Liver (tissue), 10 donors: Measurements from ENCODE around the gene HNRNPDL. TPM values are rescaled to one million over a fixed set of nuclear protein-coding genes. Genes with fewer than 3 reads are reported as not detected.

Experiments used
- DNase-seq: peaks from one replicate; pipeline ENCODE4 v3.0.0-alpha.2; 2017; ENCODE audit warnings: low spot score
- H3K27ac ChIP-seq, 2 donors: one replicate each; pipeline ENCODE4 v1.7.0; 2013; ENCODE audit warnings: inconsistent platforms in 2 of 2, low read length in 2 of 2, control low read depth in 1 of 2, low read depth in 1 of 2, mild to moderate bottlenecking in 1 of 2
- H3K27me3 ChIP-seq, 4 donors: one replicate each; pipeline versions ENCODE4 v1.6.1 to v1.7.0; 2013; ENCODE audit warnings: low read length in 3 of 4, inconsistent platforms in 1 of 4, mild to moderate bottlenecking in 1 of 4, moderate library complexity in 1 of 4; ENCODE audit not compliant: control insufficient read depth in 4 of 4, insufficient read depth in 4 of 4
- H3K36me3 ChIP-seq, 4 donors: one replicate each; pipeline versions ENCODE4 v1.6.1 to v1.7.0; 2013; ENCODE audit warnings: low read length in 3 of 4, mild to moderate bottlenecking in 3 of 4, low read depth in 1 of 4, moderate library complexity in 1 of 4; ENCODE audit not compliant: control insufficient read depth in 4 of 4, insufficient read depth in 3 of 4
- H3K4me1 ChIP-seq, 4 donors: one replicate each; pipeline versions ENCODE4 v1.6.1 to v1.7.0; 2013; ENCODE audit warnings: low read length in 3 of 4, mild to moderate bottlenecking in 3 of 4, moderate library complexity in 1 of 4; ENCODE audit not compliant: control insufficient read depth in 4 of 4, insufficient read depth in 4 of 4
- H3K4me3 ChIP-seq, 3 donors: one replicate each; pipeline versions ENCODE4 v1.6.1 to v1.7.0; 2013; ENCODE audit warnings: low read length in 3 of 3, control low read depth in 1 of 3, low read depth in 1 of 3, mild to moderate bottlenecking in 1 of 3
- H3K9ac ChIP-seq, 2 donors: one replicate each; pipeline ENCODE4 v1.7.0; 2013; ENCODE audit warnings: low read length in 2 of 2, mild to moderate bottlenecking in 2 of 2, moderate library complexity in 2 of 2, control low read depth in 1 of 2, low read depth in 1 of 2
- H3K9me3 ChIP-seq, 4 donors: one replicate each; pipeline versions ENCODE4 v1.6.1 to v1.7.0; 2013; ENCODE audit warnings: low read length in 3 of 4; ENCODE audit not compliant: control insufficient read depth in 4 of 4
- CTCF ChIP-seq: fragments of 150-350 bp; IDR thresholded peaks from 2 replicates; pipeline ENCODE4 v1.5.1; 2017; ENCODE audit warnings: improper control_type of control experiment, low read depth, low read length; ENCODE audit not compliant: missing input control
- FOXA1 ChIP-seq: IDR thresholded peaks from 2 replicates; pipeline ENCODE4 v1.6.1; 2016; ENCODE audit warnings: antibody characterized with exemption
- GABPA ChIP-seq, 2 donors: IDR thresholded peaks in 1 of 2; conservative IDR thresholded peaks in 1 of 2; 2 replicates each; pipeline ENCODE4 v1.6.1; 2016; ENCODE audit warnings: antibody characterized with exemption in 2 of 2, mild to moderate bottlenecking in 1 of 2, moderate library complexity in 1 of 2
- HNF4A ChIP-seq, 2 donors: conservative IDR thresholded peaks; 2 replicates each; pipeline ENCODE4 v1.6.1; 2016; ENCODE audit warnings: antibody characterized with exemption in 2 of 2, mild to moderate bottlenecking in 2 of 2
- HNF4G ChIP-seq: IDR thresholded peaks from 2 replicates; pipeline ENCODE4 v1.6.1; 2016; ENCODE audit warnings: antibody characterized with exemption
- WGBS: extraction: QIAGEN DNeasy Blood & Tissue Kit; methylation state at CpG from one replicate; pipeline ENCODE4 v1.1.7; 2013; 5-methylcytosine and 5-hydroxymethylcytosine counted together
- polyA plus RNA-seq, 2 donors: library from polyadenylated mRNA; stranded (reverse) in 1 of 2; unstranded in 1 of 2; fragments of 200-250 nt in 1 of 2; fragments of >200 nt in 1 of 2; fragmentation: Nextera tagmentation in 1 of 2; extraction: Ambion mirVana in 1 of 2; gene quantifications; one replicate each; pipeline versions ENCODE4 v1.2.1 to v1.2.3, GENCODE V29; 2013 to 2015
- small RNA-seq: library from RNA; depleted of rRNA; stranded (forward); fragments of <200 nt; gene quantifications from one replicate; pipeline ENCODE3, GENCODE V24; 2014
- total RNA-seq, 2 donors: library from RNA; depleted of rRNA; stranded (reverse); fragments of >200 nt; gene quantifications; one replicate each; pipeline ENCODE4 v1.2.3, GENCODE V29; 2014
- donor health status: healthy.
- donor health status: healthy.
- donor health status: healthy.
- donor health status: healthy.
- donor health status: healthy.

The HNRNPDL gene
- total and polyA plus RNA-seq, 4 donors = 53.1 to 57.9 (median 57.6) TPM

- H3K36me3 ChIP-seq = peaks cover 0 to 5% (median 1%) of the 10 kb centered on the region in 4 donors
- H3K9ac ChIP-seq = peak overlapping the region; percentile 81 to 88
- H3K27me3 ChIP-seq = no peaks in the 10 kb centered on the region
- no peak for DNase-seq
- peak overlapping the region; percentile 100 for H3K27ac ChIP-seq
- no peaks in the 10 kb centered on the region for H3K9me3 ChIP-seq
- H3K4me1 ChIP-seq = peaks cover 3 to 37% (median 34%) of the 10 kb centered on the region in 4 donors
- under 1% methylated on average over 50 of the region's 50 CpGs for WGBS
- TF ChIP-seq HNF4A (conservative IDR thresholded peaks at IDR 0.05) = no peak
- TF ChIP-seq CTCF = no peak
- no peak for TF ChIP-seq GABPA (IDR thresholded peaks at IDR 0.05 in 1 of 2, conservative IDR thresholded peaks at IDR 0.05 in 1 of 2)
- TF ChIP-seq FOXA1 = no peak
- TF ChIP-seq HNF4G = no peak
- H3K4me3 ChIP-seq = peak overlapping the region; percentile 81 to 93 (median 91)
These were observed 56.8 kb downstream of the HNRNPDL start for GRCh38 chr4:82373486-82373815.

Small RNA genes lying within 50 kb of the gene (small RNA-seq; reads per million reads assigned to genes)
- gene RF00150 = not detected

Other genes with a start within 250 kb of the HNRNPDL start
- 10 to 100 TPM; 39.7 to 53.9 TPM for gene HNRNPD, start 56.5 kb downstream of the HNRNPDL start, total RNA-seq
- 10 to 100 TPM; 29.9 to 52.7 TPM for gene HNRNPD, start 56.5 kb downstream of the HNRNPDL start, polyA plus RNA-seq
- 10 to 100 TPM; 13.1 to 20.0 TPM for gene ENOPH1, start 128 bp upstream of the HNRNPDL start, total RNA-seq
- 10 to 100 TPM; 12.1 to 12.4 TPM for gene ENOPH1, start 128 bp upstream of the HNRNPDL start, polyA plus RNA-seq
- gene TMEM150C, start 131.5 kb upstream of the HNRNPDL start, total RNA-seq = 1 to 10 TPM; 4.8 to 8.7 TPM
- 1 to 10 TPM; 4.9 to 5.6 TPM for gene TMEM150C, start 131.5 kb upstream of the HNRNPDL start, polyA plus RNA-seq